GM12878 (cell line): ENCODE data around the gene SMIM35. TPM values are rescaled to one million over a fixed set of nuclear protein-coding genes. Genes with fewer than 3 reads are reported as not detected.

Experiments used
- ATAC-seq: fragments of 200-7000 bp; cut with Tn5 transposase; 3 replicates; pipeline ENCODE4 v1.9.1; 2020; ENCODE audit warnings: mild to moderate bottlenecking, moderate library complexity
- BruUV-seq: library from RNA; stranded (reverse); fragments of 400-500 nt; replicated peaks from 2 replicates; lab custom pipeline; 2021; lab: Mats Ljungman, UMichigan
- CTCF ChIA-PET: fragments of 300-600 bp; sonication (Branson Sonifier 250); formaldehyde crosslinking; extraction: SDS; loops from one replicate; lab custom pipeline; 2021; ENCODE audit warnings: inconsistent platforms; lab: Yijun Ruan, JAX
- POLR2A ChIA-PET: fragments of 350-600 bp; formaldehyde crosslinking; extraction: SDS; loops from one replicate; lab custom pipeline; 2021; ENCODE audit warnings: inconsistent platforms; lab: Charles Lee
- RAD21 ChIA-PET: fragments of 300-600 bp; sonication (Branson Sonifier 250); formaldehyde crosslinking; loops from one replicate; lab custom pipeline; 2023; ENCODE audit warnings: antibody characterized with exemption; ENCODE audit not compliant: unreplicated experiment; lab: Charles Lee
- SMC1A ChIA-PET: fragments of 300-600 bp; sonication (Branson Sonifier 250); formaldehyde crosslinking; loops from one replicate; lab custom pipeline; 2023; ENCODE audit not compliant: unreplicated experiment, uncharacterized antibody; lab: Charles Lee
- DNase-seq: peaks from one replicate; pipeline ENCODE4 v3.0.0-alpha.2; 2011; ENCODE audit warnings: low read depth, low spot score
- FAIRE-seq: peaks from 3 replicates; lab custom pipeline; 2011; peaks lifted over from hg19 to GRCh38; lab: Jason Lieb, UNC
- H2AFZ ChIP-seq: 2 replicates; pipeline ENCODE4 v1.6.0; 2011; ENCODE audit warnings: low read depth, low read length, control low read depth; ENCODE audit not compliant: control insufficient read depth
- H3K27ac ChIP-seq: 2 replicates; pipeline ENCODE4 v1.5.1; 2011; ENCODE audit warnings: control low read depth; ENCODE audit not compliant: control insufficient read depth, insufficient read depth
- H3K27me3 ChIP-seq, 2 experiments: replicated peaks in 1 of 2; 2 replicates each; pipeline versions ENCODE4 v1.6.0 to v1.6.1; 2011; ENCODE audit warnings: low read length in 1 of 2; ENCODE audit not compliant: control insufficient read depth in 2 of 2, insufficient read depth in 2 of 2
- H3K36me3 ChIP-seq, 2 experiments: 2 replicates each; pipeline ENCODE4 v1.5.1; 2011; ENCODE audit warnings: low read length in 1 of 2; ENCODE audit not compliant: control insufficient read depth in 2 of 2, insufficient read depth in 2 of 2
- H3K4me1 ChIP-seq: 2 replicates; pipeline ENCODE4 v1.6.1; 2011; ENCODE audit warnings: mild to moderate bottlenecking, low read length, moderate library complexity, mixed read lengths; ENCODE audit not compliant: control insufficient read depth, insufficient read depth
- H3K4me2 ChIP-seq: 2 replicates; pipeline ENCODE4 v1.6.0; 2011; ENCODE audit warnings: control low read depth; ENCODE audit not compliant: control insufficient read depth, insufficient read depth
- H3K4me3 ChIP-seq: fragments of 200-600 bp; sonication (generic); 2 replicates; pipeline ENCODE4 v1.5.1; 2016
- H3K79me2 ChIP-seq: 2 replicates; pipeline ENCODE4 v1.6.0; 2011; ENCODE audit warnings: low read length; ENCODE audit not compliant: control insufficient read depth, insufficient read depth
- H3K9ac ChIP-seq: 2 replicates; pipeline ENCODE4 v1.8.0; 2011; ENCODE audit warnings: low read length, control low read depth, mixed read lengths; ENCODE audit not compliant: control insufficient read depth, insufficient read depth
- H3K9me3 ChIP-seq: replicated peaks from 3 replicates; pipeline ENCODE4 v1.5.1; 2011; ENCODE audit warnings: mild to moderate bottlenecking, low read length; ENCODE audit not compliant: control insufficient read depth, insufficient read depth
- H4K20me1 ChIP-seq: 2 replicates; pipeline ENCODE4 v1.6.0; 2011; ENCODE audit not compliant: control insufficient read depth, insufficient read depth
- BRCA1 ChIP-seq: IDR thresholded peaks from 2 replicates; pipeline ENCODE4 v1.6.1; 2011; ENCODE audit warnings: low read depth, low read length, improper control_type of control experiment
- JUND ChIP-seq: IDR thresholded peaks from 2 replicates; pipeline ENCODE4 v1.6.1; 2012; ENCODE audit warnings: low read depth, mild to moderate bottlenecking, low read length, improper control_type of control experiment, moderate library complexity
- KAT2A ChIP-seq: conservative IDR thresholded peaks from 2 replicates; pipeline ENCODE4 v1.6.1; 2011; ENCODE audit warnings: low read depth, low read length; ENCODE audit not compliant: control insufficient read depth
- LARP7 ChIP-seq: fragments of 450-650 bp; IDR thresholded peaks from 2 replicates; pipeline ENCODE4 v1.6.1; 2017; ENCODE audit warnings: mild to moderate bottlenecking
- MTA3 ChIP-seq: IDR thresholded peaks from 2 replicates; pipeline ENCODE4 v1.6.1; 2012; ENCODE audit warnings: low read length, inconsistent platforms, borderline replicate concordance
- PML ChIP-seq: IDR thresholded peaks from 2 replicates; pipeline ENCODE4 v1.6.1; 2012; ENCODE audit warnings: low read length, inconsistent platforms
- POU2F2 ChIP-seq: IDR thresholded peaks from 3 replicates; pipeline ENCODE4 v1.6.1; 2011; ENCODE audit warnings: low read depth, mild to moderate bottlenecking, low read length, borderline replicate concordance
- SPI1 ChIP-seq: IDR thresholded peaks from 2 replicates; pipeline ENCODE4 v1.6.1; 2011; ENCODE audit warnings: low read depth, mild to moderate bottlenecking, low read length, moderate library complexity, borderline replicate concordance; ENCODE audit not compliant: insufficient read depth
- SUZ12 ChIP-seq: fragments of 200-600 bp; sonication (generic); IDR thresholded peaks from one replicate; pipeline ENCODE4 v1.6.1; 2018; ENCODE audit warnings: antibody characterized with exemption, mild to moderate bottlenecking; ENCODE audit not compliant: unreplicated experiment
- WGBS: methylation state at CpG from one replicate; pipeline ENCODE4 v1.1.6; 2016; ENCODE audit warnings: low lambda C conversion rate; ENCODE audit not compliant: insufficient replicate concordance, insufficient coverage; ENCODE audit errors: missing lambda C conversion rate; 5-methylcytosine and 5-hydroxymethylcytosine counted together
- in situ Hi-C: fragments of 300-500 bp; cut with MboI; formaldehyde crosslinking; loops from 9 replicates; pipeline ENCODE4 v1.14.3; 2018; ENCODE audit warnings: mixed read lengths
- intact Hi-C: fragments of 100-400 bp; cut with micrococcal nuclease; formaldehyde crosslinking; loops from one replicate; pipeline ENCODE4 v1.14.2; 2022; ENCODE audit not compliant: unreplicated experiment
- polyA plus RNA-seq, 11 experiments: library from polyadenylated mRNA; depleted of rRNA in 4 of 11; unstranded in 6 of 11; stranded (reverse) in 5 of 11; fragments of >200 nt; fragmentation: Nextera tagmentation in 4 of 11; fragmentation: Illumina TruSeq in 1 of 11; extraction: Ambion mirVana in 4 of 11; extraction: Trizol in 1 of 11; gene quantifications; 1 replicate in 1 of 11; 2 replicates in 10 of 11; pipeline versions ENCODE4 v1.2.1 to v1.2.3, GENCODE V29; 2011 to 2016; ENCODE audit warnings: inconsistent platforms in 2 of 11, missing spikeins in 2 of 11, low read depth in 1 of 11
- total RNA-seq, 4 experiments: library from RNA; depleted of rRNA in 3 of 4; stranded (reverse); fragments of >200 nt in 3 of 4; fragmentation: Illumina TruSeq in 1 of 4; extraction: Trizol in 1 of 4; gene quantifications; 2 replicates each; pipeline versions ENCODE4 v1.2.1 to v1.2.3, GENCODE V29; 2013 to 2021
- TF ChIP-seq, protein P1 (sequence below): fragments of 450-650 bp; formaldehyde crosslinking; IDR thresholded peaks from 2 replicates; pipeline ENCODE4 v1.5.0; 2022; ENCODE audit warnings: mild to moderate bottlenecking, missing genetic modification characterization
- TF ChIP-seq, protein P2 (sequence below): fragments of 450-650 bp; IDR thresholded peaks from 2 replicates; pipeline ENCODE4 v1.6.1; 2016; ENCODE audit warnings: mild to moderate bottlenecking

Gene SMIM35
- total and polyA plus RNA-seq, 10 of the 15 experiments (the other 5 are each of a cell fraction or from before 2014, with no cell fraction given): 0.02 to 1.1 (median 0.05) TPM; not detected in 5

DNA sequence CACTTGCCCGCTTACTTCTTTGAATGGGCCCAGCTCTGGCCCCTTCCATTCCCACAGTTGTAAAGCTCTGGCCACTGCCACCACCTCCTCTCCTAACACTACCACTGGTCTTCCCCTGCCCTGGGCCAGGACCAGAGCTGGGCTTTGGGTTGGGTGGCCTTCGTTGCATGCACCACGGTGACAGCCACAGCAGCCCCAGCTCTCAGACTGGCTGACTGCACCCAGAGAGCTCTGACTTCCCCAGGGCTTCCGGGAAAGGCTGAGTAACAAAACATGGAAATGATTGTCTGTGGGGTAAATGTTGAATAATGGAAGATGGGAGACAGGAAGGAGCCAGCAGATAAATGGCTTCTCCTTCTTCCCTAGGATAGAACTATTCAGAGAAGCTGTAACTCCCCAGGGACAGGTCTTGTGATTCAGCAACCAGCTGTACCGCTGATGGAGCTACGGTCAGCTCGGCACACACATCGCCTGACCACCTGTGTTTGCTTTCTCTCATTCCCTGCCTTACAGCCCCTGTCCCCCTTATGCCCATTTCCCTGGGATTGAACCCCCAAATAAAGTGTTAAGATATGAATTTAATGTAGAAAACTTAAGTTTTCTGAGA, 38.3 kb upstream of the SMIM35 start (continued):
- TF ChIP-seq, protein P1, sequence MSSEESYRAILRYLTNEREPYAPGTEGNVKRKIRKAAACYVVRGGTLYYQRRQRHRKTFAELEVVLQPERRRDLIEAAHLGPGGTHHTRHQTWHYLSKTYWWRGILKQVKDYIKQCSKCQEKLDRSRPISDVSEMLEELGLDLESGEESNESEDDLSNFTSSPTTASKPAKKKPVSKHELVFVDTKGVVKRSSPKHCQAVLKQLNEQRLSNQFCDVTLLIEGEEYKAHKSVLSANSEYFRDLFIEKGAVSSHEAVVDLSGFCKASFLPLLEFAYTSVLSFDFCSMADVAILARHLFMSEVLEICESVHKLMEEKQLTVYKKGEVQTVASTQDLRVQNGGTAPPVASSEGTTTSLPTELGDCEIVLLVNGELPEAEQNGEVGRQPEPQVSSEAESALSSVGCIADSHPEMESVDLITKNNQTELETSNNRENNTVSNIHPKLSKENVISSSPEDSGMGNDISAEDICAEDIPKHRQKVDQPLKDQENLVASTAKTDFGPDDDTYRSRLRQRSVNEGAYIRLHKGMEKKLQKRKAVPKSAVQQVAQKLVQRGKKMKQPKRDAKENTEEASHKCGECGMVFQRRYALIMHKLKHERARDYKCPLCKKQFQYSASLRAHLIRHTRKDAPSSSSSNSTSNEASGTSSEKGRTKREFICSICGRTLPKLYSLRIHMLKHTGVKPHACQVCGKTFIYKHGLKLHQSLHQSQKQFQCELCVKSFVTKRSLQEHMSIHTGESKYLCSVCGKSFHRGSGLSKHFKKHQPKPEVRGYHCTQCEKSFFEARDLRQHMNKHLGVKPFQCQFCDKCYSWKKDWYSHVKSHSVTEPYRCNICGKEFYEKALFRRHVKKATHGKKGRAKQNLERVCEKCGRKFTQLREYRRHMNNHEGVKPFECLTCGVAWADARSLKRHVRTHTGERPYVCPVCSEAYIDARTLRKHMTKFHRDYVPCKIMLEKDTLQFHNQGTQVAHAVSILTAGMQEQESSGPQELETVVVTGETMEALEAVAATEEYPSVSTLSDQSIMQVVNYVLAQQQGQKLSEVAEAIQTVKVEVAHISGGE (CRISPR knock-in tag): no peak
- TF ChIP-seq JUND: no peak
- no peak for TF ChIP-seq MTA3

DNA sequence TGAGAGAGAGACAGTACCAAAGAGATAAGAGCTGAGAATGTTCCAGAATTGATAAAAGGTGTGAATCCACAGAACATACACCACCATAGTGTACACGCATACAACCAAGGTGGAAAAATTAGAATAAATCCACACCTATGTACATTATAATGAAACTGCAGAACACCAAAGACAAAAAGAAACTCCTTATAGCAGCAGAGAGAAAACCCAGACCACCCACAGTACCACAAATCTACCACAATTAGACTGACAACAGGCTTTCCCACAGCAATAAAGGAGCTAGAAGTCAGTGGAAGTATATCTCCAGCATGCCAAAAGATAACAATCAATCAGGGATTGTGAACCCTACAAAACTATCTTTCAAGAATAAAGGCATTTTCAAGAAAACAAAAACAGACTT, 34.0 kb upstream of the SMIM35 start:
- no peak for ATAC-seq
- BruUV-seq: no TSS peak
- FAIRE-seq: no peak
- ChIA-PET POLR2A (no interaction called here), CTCF (interaction anchor here (2.1 kb wide), 1 partner anchor 51 kb away, joined by 7 read pairs; no protein-coding TSS in a partner anchor), RAD21 (interaction anchor here (0.8 kb wide), 1 partner anchor 23 kb away, joined by 3 read pairs; no protein-coding TSS in a partner anchor), SMC1A (no interaction called here)
- WGBS: 63% methylated on average over 1 of the region's 1 CpG
- H4K20me1 ChIP-seq: no peaks in the 10 kb centered on the region
- in situ Hi-C loops: no loop called here
- H3K9me3 ChIP-seq: no peaks in the 10 kb centered on the region; the same call in 2 of the 3 replicates
- no peaks in the 10 kb centered on the region for H3K79me2 ChIP-seq
- no peak overlapping the region for H3K4me2 ChIP-seq
- H2AFZ ChIP-seq: no peak overlapping the region
- TF ChIP-seq BRCA1: no peak
- TF ChIP-seq PML: no peak
- TF ChIP-seq LARP7: no peak
- no peak for TF ChIP-seq SPI1
- TF ChIP-seq, protein P2, sequence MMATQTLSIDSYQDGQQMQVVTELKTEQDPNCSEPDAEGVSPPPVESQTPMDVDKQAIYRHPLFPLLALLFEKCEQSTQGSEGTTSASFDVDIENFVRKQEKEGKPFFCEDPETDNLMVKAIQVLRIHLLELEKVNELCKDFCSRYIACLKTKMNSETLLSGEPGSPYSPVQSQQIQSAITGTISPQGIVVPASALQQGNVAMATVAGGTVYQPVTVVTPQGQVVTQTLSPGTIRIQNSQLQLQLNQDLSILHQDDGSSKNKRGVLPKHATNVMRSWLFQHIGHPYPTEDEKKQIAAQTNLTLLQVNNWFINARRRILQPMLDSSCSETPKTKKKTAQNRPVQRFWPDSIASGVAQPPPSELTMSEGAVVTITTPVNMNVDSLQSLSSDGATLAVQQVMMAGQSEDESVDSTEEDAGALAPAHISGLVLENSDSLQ: no peak
- TF ChIP-seq POU2F2: no peak
- TF ChIP-seq KAT2A: no peak
- no peak for TF ChIP-seq SUZ12
- H3K27me3 ChIP-seq: no peaks in the 10 kb centered on the region; a peak in 1 of 4 replicates
- no peak overlapping the region for H3K9ac ChIP-seq
- no peak overlapping the region for H3K27ac ChIP-seq
- intact Hi-C loops: no loop called here
- H3K36me3 ChIP-seq: no peaks in the 10 kb centered on the region
- DNase-seq: no peak
- no peak overlapping the region for H3K4me3 ChIP-seq
- no peaks in the 10 kb centered on the region; the same call in 1 of the 2 replicates for H3K4me1 ChIP-seq
